Activated CD8-positive, alpha-beta T cell treated with anti-CD3 and anti-CD28 coated beads for 36 hours (primary cell): ENCODE measurements around the gene PNPLA7. TPM values are rescaled to one million over a fixed set of nuclear protein-coding genes. Genes with fewer than 3 reads are reported as not detected.

Experiments
- ATAC-seq: fragments of 200-7000 bp; cut with Tn5 transposase; one replicate; pipeline ENCODE4 v1.10.0; 2021; ENCODE audit warnings: mild to moderate bottlenecking, moderate library complexity
- CTCF ChIA-PET: fragments of 350-600 bp; sonication (Branson Sonifier 250); formaldehyde crosslinking; loops from one replicate; lab custom pipeline; 2021; ENCODE audit warnings: antibody characterized with exemption; lab: Charles Lee
- POLR2A ChIA-PET: fragments of 350-600 bp; sonication (Branson Sonifier 250); formaldehyde crosslinking; loops from one replicate; lab custom pipeline; 2021; ENCODE audit warnings: antibody characterized with exemption; lab: Charles Lee
- DNase-seq: peaks from one replicate; pipeline ENCODE4 v3.0.0-alpha.2; 2020
- H3K27ac Mint-ChIP-seq: one replicate; pipeline ENCODE4 v1.8.0; 2021; ENCODE audit warnings: mild to moderate bottlenecking, mixed read lengths
- H3K27me3 Mint-ChIP-seq: one replicate; pipeline ENCODE4 v1.8.0; 2021; ENCODE audit warnings: mixed read lengths
- H3K36me3 Mint-ChIP-seq: one replicate; pipeline ENCODE4 v1.8.0; 2021; ENCODE audit warnings: low read depth, mixed read lengths
- H3K4me1 Mint-ChIP-seq: one replicate; pipeline ENCODE4 v1.8.0; 2021; ENCODE audit warnings: low read depth, mixed read lengths
- H3K4me3 Mint-ChIP-seq: one replicate; pipeline ENCODE4 v1.8.0; 2021; ENCODE audit warnings: mild to moderate bottlenecking, moderate library complexity, mixed read lengths
- H3K9me3 Mint-ChIP-seq: one replicate; pipeline ENCODE4 v1.8.0; 2021; ENCODE audit warnings: mixed read lengths
- intact Hi-C: fragments of 100-400 bp; cut with micrococcal nuclease; formaldehyde crosslinking; loops from one replicate; pipeline ENCODE4 v1.10.0; 2022
- total RNA-seq, 2 experiments: library from RNA; stranded (reverse); gene quantifications; one replicate each; pipeline ENCODE4 v1.2.3, GENCODE V29; 2021
- TF ChIP-seq, protein P1 (sequence below): fragments of 200-600 bp; IDR thresholded peaks from one replicate; pipeline ENCODE4 v1.8.0; 2022; ENCODE audit warnings: antibody characterized with exemption, mild to moderate bottlenecking

The PNPLA7 gene
- total RNA-seq, 2 experiments from 2014 or later: 4.8 to 5.0 TPM

DNA sequence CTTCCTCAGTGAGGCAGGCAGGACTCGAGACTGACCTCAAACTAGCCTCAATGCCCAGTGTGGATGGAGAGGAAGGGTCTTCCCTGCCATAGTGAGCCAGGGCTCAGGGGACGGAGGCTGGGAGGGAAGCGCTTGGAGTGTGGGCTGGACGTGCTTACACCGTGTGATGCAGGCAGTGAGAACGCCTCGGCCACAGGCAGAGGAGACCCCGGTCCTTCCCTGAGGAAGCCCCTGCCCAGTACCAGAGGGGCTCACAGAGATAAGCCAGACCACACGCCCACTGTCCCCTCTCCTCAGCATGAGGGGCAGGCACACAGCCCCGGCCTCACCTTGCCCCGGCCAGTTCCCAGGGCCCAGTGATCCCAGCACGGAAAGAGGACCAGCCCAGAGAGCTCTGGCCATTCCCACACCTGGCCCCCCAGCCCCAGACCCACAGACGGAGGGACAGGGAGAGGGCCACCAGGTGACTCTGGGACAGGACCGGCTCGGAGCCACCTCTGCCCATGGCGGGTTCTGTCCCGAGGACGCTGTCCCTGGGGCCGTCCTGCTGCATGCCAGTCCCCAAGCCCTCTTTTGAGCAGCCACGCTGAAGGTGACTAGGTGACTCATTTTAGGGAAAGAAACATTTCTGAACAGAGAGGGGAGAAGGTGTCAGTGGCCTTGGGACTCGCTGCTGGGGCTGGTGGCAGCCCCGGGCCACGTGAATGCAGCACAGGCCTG lies 85.0 kb downstream of the PNPLA7 start:
- DNase-seq (no peak), ATAC-seq (no peak)
- TF ChIP-seq, protein P1, sequence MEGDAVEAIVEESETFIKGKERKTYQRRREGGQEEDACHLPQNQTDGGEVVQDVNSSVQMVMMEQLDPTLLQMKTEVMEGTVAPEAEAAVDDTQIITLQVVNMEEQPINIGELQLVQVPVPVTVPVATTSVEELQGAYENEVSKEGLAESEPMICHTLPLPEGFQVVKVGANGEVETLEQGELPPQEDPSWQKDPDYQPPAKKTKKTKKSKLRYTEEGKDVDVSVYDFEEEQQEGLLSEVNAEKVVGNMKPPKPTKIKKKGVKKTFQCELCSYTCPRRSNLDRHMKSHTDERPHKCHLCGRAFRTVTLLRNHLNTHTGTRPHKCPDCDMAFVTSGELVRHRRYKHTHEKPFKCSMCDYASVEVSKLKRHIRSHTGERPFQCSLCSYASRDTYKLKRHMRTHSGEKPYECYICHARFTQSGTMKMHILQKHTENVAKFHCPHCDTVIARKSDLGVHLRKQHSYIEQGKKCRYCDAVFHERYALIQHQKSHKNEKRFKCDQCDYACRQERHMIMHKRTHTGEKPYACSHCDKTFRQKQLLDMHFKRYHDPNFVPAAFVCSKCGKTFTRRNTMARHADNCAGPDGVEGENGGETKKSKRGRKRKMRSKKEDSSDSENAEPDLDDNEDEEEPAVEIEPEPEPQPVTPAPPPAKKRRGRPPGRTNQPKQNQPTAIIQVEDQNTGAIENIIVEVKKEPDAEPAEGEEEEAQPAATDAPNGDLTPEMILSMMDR: no peak
- POLR2A ChIA-PET: no interaction called here
- Mint-ChIP-seq H3K4me3 (no peak overlapping the region), H3K9me3 (no peaks in the 10 kb centered on the region), H3K27me3 (peaks cover 10% of the 10 kb centered on the region), H3K27ac (no peak overlapping the region), H3K36me3 (no peaks in the 10 kb centered on the region), H3K4me1 (peaks cover 19% of the 10 kb centered on the region)
- intact Hi-C loops: no loop called here
- CTCF ChIA-PET: no interaction called here

DNA sequence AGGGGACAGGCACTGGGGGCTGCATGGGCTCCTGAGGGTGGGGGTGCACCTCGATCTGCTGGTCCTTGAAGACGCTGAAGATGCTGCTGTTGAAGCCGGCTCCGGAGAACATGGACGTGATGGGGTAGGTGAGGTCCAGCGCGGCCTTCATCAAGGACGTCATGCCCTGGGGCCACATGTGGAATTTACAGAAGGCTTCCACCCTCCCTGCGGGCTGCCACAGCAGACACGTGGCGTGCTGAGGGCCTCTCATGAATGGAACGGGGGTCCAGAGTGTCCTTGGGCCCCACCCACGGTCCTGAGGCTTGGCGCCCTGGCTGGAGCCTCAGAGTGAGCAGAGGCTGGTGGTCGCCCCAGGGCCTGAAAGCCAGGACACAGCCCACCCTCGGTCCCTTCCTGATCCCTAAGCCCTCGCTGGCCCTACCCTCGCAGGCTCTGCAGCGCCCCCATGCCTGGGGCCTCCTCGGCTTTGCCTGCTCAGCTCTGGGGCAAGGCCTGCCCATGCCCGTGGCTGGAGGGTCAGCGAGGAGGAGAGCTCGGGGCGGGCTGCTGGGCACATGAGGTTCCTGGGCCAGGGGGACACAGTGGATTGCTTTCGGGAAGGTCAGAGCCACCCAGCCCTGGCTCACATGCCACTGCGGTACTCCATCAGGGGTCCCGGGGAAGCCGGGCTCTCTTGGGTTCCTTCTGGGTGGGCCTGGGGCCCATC lies 85.8 kb downstream of the PNPLA7 start:
- Mint-ChIP-seq H3K4me3 (no peak overlapping the region), H3K36me3 (no peaks in the 10 kb centered on the region), H3K27ac (no peak overlapping the region), H3K9me3 (no peaks in the 10 kb centered on the region), H3K27me3 (peaks cover 7% of the 10 kb centered on the region), H3K4me1 (peaks cover 25% of the 10 kb centered on the region)
- no peak for DNase-seq
- intact Hi-C loops: no loop called here
- ChIA-PET POLR2A (no interaction called here), CTCF (no interaction called here)
- ATAC-seq: no peak
- TF ChIP-seq, protein P1: no peak

DNA sequence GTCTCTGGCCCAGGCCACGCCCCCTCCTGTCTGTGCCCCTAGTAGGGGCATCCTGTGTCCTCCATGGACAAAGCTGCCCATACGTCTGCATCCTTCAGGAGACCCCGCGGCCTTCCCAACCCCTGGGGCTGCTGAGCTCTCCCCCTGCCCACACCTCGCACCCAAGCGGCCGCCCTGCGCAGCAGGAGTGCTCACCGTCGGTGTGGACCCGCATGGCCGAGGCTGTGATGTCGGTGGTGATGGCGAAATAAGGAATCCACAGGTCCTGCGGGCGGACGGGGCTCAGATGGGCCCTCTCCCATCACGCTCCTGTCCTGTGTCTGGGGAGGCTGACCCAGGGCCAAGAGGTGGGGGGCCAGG lies 86.3 kb downstream of the PNPLA7 start:
- no peak overlapping the region for H3K27ac Mint-ChIP-seq
- H3K4me1 Mint-ChIP-seq: peaks cover 25% of the 10 kb centered on the region
- no peak overlapping the region for H3K4me3 Mint-ChIP-seq
- intact Hi-C loops: no loop called here
- ChIA-PET CTCF (no interaction called here), POLR2A (no interaction called here)
- TF ChIP-seq, protein P1: no peak
- peaks cover 3% of the 10 kb centered on the region for H3K27me3 Mint-ChIP-seq
- H3K9me3 Mint-ChIP-seq: no peaks in the 10 kb centered on the region
- no peak for DNase-seq
- ATAC-seq: no peak
- H3K36me3 Mint-ChIP-seq: no peaks in the 10 kb centered on the region

DNA sequence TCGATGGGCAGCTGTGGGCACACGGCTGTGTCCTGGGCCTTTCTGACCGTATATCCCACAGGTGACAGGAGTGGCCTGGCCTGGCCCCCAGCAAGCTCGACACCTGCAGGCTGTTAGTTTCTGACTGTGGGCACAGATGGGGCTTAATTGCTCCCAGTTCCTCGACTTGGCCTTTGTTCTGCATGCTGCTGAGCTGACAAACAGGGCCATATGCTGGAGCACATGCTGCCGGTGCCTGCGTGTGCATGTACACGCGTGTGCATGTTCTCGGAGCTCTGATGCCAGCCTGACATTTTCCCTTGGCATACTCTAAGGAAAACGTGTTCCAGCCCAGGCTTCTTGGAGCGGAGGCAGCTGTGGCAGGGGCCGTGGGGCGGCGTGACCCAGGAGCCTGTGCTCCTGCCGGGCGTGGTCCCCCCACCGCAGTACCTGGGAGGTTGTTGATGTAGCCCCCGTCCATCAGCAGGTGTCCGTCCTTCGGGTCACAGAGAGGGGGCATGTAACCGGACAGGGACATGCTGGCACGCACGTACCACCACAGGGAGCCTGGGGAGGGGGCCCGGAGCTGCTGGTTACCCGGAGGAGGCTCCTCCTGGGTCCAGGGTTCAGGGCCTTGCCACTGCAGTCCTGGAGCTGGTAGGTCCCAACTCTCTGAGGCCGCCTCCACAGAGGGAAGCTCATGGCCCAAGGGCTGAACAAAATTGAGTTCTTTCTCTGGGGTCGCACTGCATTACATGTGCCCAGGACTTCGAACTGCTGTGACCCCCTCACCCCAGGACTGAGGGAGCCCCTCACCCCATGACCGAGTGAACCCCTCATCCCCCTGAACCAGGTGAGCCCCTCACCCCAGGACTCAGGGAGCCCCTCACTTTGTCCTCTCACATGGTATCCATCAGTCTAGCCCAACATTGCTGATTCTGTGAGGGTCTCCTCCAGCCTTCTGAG lies 86.9 kb downstream of the PNPLA7 start:
- POLR2A ChIA-PET: interaction anchor here (0.7 to 1.5 kb wide), 3 partner anchors 16 to 40 kb away, joined by 3 to 6 read pairs (median 4); partner anchors contain the start of genes EXD3 and NOXA1
- intact Hi-C loops: no loop called here
- ATAC-seq (no peak), DNase-seq (no peak)
- peak overlapping the region; percentile 46 for H3K27ac Mint-ChIP-seq
- no peaks in the 10 kb centered on the region for H3K9me3 Mint-ChIP-seq
- H3K4me1 Mint-ChIP-seq: peaks cover 25% of the 10 kb centered on the region
- H3K4me3 Mint-ChIP-seq: peak overlapping the region; percentile 83
- no peaks in the 10 kb centered on the region for H3K36me3 Mint-ChIP-seq
- peaks cover 3% of the 10 kb centered on the region for H3K27me3 Mint-ChIP-seq
- TF ChIP-seq, protein P1: no peak
- CTCF ChIA-PET: interaction anchor here (1.3 to 2.1 kb wide), 2 partner anchors 8 to 161 kb away, joined by 4 to 5 read pairs; partner anchors contain the start of gene NRARP
